Neural progenitor cell (in vitro differentiated cells): Measurements from ENCODE around the gene FASLG. TPM values are rescaled to one million over a fixed set of nuclear protein-coding genes. Genes with fewer than 3 reads are reported as not detected.

Source experiments
- DNase-seq: peaks from one replicate; pipeline ENCODE4 v3.0.0-alpha.2; 2016; ENCODE audit warnings: low spot score
- H2AFZ ChIP-seq: fragments of 200-600 bp; sonication (generic); replicated peaks from 2 replicates; pipeline ENCODE4 v1.6.1; 2016; ENCODE audit warnings: antibody characterized with exemption
- H3F3A ChIP-seq: fragments of 200-600 bp; sonication (generic); 2 replicates; pipeline ENCODE4 v1.6.1; 2016; ENCODE audit warnings: antibody characterized with exemption, low read depth
- H3K27ac ChIP-seq: fragments of 200-600 bp; sonication (generic); 2 replicates; pipeline ENCODE4 v1.5.1; 2016; ENCODE audit warnings: mild to moderate bottlenecking
- H3K27me3 ChIP-seq: fragments of 200-600 bp; sonication (generic); 2 replicates; pipeline ENCODE4 v1.6.1; 2016; ENCODE audit warnings: mild to moderate bottlenecking, moderate library complexity
- H3K36me3 ChIP-seq: fragments of 200-600 bp; sonication (generic); 2 replicates; pipeline ENCODE4 v1.5.1; 2016
- H3K4me1 ChIP-seq: fragments of 200-600 bp; sonication (generic); 2 replicates; pipeline ENCODE4 v1.6.1; 2016; ENCODE audit warnings: mixed run types
- H3K4me2 ChIP-seq: fragments of 200-600 bp; sonication (generic); 2 replicates; pipeline ENCODE4 v1.6.1; 2016
- H3K4me3 ChIP-seq: fragments of 200-600 bp; sonication (generic); 2 replicates; pipeline ENCODE4 v1.5.1; 2016
- H3K79me2 ChIP-seq: fragments of 200-600 bp; sonication (generic); 2 replicates; pipeline ENCODE4 v1.6.1; 2016; ENCODE audit warnings: low read depth
- H3K9ac ChIP-seq: fragments of 200-600 bp; sonication (generic); 2 replicates; pipeline ENCODE4 v1.6.1; 2016
- H3K9me3 ChIP-seq: fragments of 200-600 bp; sonication (generic); 2 replicates; pipeline ENCODE4 v1.5.1; 2016; ENCODE audit warnings: low read depth
- H4K20me1 ChIP-seq: fragments of 200-600 bp; sonication (generic); 2 replicates; pipeline ENCODE4 v1.6.1; 2016; ENCODE audit warnings: low read depth
- H3K27ac Mint-ChIP-seq: 3 replicates; pipeline ENCODE4 v1.8.0; 2021; ENCODE audit warnings: mixed read lengths
- H3K27me3 Mint-ChIP-seq: 2 replicates; pipeline ENCODE4 v1.8.0; 2022; ENCODE audit warnings: low read depth, mild to moderate bottlenecking, inconsistent platforms, moderate library complexity, mixed read lengths; ENCODE audit not compliant: insufficient read depth
- H3K36me3 Mint-ChIP-seq: 3 replicates; pipeline ENCODE4 v1.8.0; 2021; ENCODE audit warnings: mixed read lengths
- H3K4me1 Mint-ChIP-seq: 3 replicates; pipeline ENCODE4 v1.8.0; 2021; ENCODE audit warnings: mixed read lengths
- H3K4me3 Mint-ChIP-seq: 3 replicates; pipeline ENCODE4 v1.8.0; 2021; ENCODE audit warnings: mild to moderate bottlenecking, moderate library complexity, mixed read lengths
- H3K9me3 Mint-ChIP-seq: 3 replicates; pipeline ENCODE4 v1.8.0; 2020; ENCODE audit warnings: mixed read lengths
- CTCF ChIP-seq: fragments of 200-600 bp; sonication (generic); IDR thresholded peaks from 2 replicates; pipeline ENCODE4 v1.5.1; 2017; ENCODE audit warnings: antibody characterized with exemption, mild to moderate bottlenecking
- EZH2 ChIP-seq: fragments of 200-600 bp; sonication (generic); IDR thresholded peaks from 2 replicates; pipeline ENCODE4 v1.6.1; 2017; ENCODE audit warnings: antibody characterized with exemption, mild to moderate bottlenecking, moderate library complexity
- EZH2phosphoT487 ChIP-seq: fragments of 200-600 bp; sonication (generic); IDR thresholded peaks from 2 replicates; pipeline ENCODE4 v1.6.1; 2017; ENCODE audit warnings: antibody characterized with exemption
- total RNA-seq: library from RNA; depleted of rRNA; stranded (reverse); fragments of >200 nt; gene quantifications from 2 replicates; pipeline ENCODE4 v1.2.3, GENCODE V29; 2015; ENCODE audit warnings: low replicate concordance

Gene FASLG
- total RNA-seq, 1 donor from 2014 or later = not detected

DNA sequence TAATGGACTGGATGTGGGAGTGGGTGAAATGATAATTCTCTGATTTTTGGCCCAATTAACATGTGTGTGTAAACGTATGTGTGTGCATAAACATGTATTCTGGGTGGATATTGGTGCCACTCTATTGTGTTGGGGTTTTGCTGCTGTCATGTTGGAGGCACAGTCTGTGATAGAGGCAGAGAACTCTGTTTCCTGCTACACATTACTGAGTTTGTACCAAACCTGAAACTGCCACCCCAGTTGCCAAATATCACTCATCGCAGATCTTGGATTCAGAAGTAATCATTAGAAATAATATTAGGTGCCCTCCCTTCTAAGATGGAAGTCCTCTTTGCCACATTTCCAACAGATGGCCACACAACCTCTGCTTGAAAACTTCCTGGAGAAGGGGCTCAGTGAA, 13.8 kb downstream of the FASLG start:
- TF ChIP-seq EZH2phosphoT487 = no peak
- no peak for TF ChIP-seq CTCF
- no peak for TF ChIP-seq EZH2

DNA sequence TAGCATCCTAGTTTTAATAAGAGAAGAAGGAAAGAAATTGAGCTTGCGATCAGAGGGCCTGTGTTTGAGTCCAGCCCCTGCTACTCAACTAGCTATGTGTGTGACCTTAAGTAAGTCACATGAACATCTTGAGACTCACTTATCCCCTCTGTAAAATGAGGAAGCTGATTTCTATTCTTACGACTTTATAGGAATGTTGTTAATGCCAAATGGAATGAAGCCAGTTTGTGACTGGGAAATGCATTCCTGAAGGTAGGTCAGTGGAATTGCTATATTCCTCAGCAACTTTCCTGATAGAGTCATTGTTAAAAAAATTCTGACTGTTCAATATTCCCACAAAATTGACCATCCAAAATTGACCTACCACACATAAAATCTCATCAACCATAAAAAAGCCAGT, 14.9 kb downstream of the FASLG start:
- H3K9ac ChIP-seq = no peak overlapping the region
- no peaks in the 10 kb centered on the region for H3K27me3 Mint-ChIP-seq
- no peak overlapping the region for H3K27ac Mint-ChIP-seq
- H3K27ac ChIP-seq = no peak overlapping the region
- TF ChIP-seq EZH2 (no peak), EZH2phosphoT487 (no peak), CTCF (no peak)
- H3K79me2 ChIP-seq = no peaks in the 10 kb centered on the region
- H3K36me3 Mint-ChIP-seq = no peaks in the 10 kb centered on the region
- H3K9me3 Mint-ChIP-seq = no peaks in the 10 kb centered on the region
- H3K4me1 ChIP-seq = no peaks in the 10 kb centered on the region
- no peaks in the 10 kb centered on the region for H4K20me1 ChIP-seq
- no peaks in the 10 kb centered on the region for H3K36me3 ChIP-seq
- no peaks in the 10 kb centered on the region for H3K4me1 Mint-ChIP-seq
- no peak overlapping the region for H3K4me3 Mint-ChIP-seq
- H3K4me2 ChIP-seq = no peak overlapping the region
- no peaks in the 10 kb centered on the region for H3K9me3 ChIP-seq
- no peak overlapping the region for H3K4me3 ChIP-seq
- no peaks in the 10 kb centered on the region for H3F3A ChIP-seq
- no peak overlapping the region for H2AFZ ChIP-seq
- no peaks in the 10 kb centered on the region for H3K27me3 ChIP-seq
- DNase-seq = no peak

More for the DNA sequence above, 13.8 kb downstream of the FASLG start:
- Mint-ChIP-seq H3K4me1 (no peaks in the 10 kb centered on the region), H3K36me3 (no peaks in the 10 kb centered on the region), H3K4me3 (no peak overlapping the region), H3K27me3 (no peaks in the 10 kb centered on the region), H3K27ac (no peak overlapping the region), H3K9me3 (no peaks in the 10 kb centered on the region)
- H3K36me3 ChIP-seq = no peaks in the 10 kb centered on the region
- no peaks in the 10 kb centered on the region for H4K20me1 ChIP-seq
- no peak for DNase-seq
- no peaks in the 10 kb centered on the region for H3K79me2 ChIP-seq
- no peaks in the 10 kb centered on the region for H3K9me3 ChIP-seq
- H3K9ac ChIP-seq = no peak overlapping the region
- no peak overlapping the region for H3K4me3 ChIP-seq
- H3K4me2 ChIP-seq = no peak overlapping the region
- no peaks in the 10 kb centered on the region for H3K27me3 ChIP-seq
- no peaks in the 10 kb centered on the region for H3F3A ChIP-seq
- H3K27ac ChIP-seq = no peak overlapping the region
- no peaks in the 10 kb centered on the region for H3K4me1 ChIP-seq
- no peak overlapping the region for H2AFZ ChIP-seq

DNA sequence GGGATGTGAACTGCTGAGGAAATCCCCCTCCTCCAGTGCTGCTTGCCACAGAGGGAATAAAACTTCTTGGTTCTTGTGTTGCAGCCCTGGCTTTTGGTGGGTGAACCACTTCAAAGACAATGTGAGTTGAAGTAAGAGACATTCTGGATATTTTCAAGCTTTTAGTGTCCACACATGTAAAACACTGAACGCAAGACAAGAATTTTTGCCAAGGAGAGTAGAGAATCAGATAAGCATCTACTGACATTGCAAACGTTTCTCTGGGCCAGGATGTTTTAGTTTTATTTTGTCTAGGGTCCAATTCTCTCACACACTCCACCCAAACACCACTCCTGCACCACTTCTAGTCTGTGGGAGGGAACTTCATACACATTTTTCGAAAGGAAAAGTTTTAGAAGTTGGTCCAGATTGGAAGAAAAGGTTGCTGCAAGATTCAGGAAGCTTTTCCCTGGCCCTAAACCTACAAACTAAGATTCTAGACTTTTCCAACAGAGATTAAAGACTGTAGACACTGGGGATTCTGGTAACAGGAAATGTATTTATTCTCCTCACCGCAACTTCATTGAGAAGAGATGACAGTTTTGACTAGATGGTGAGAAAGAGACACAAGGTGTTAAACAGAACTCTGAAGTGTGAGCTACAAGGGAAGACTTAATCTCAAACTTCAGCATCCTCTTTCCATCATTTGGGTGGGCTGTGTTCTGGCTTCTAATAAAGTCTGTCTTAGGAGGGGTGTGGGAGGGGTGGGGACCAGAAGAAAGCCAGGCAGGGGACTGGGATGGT, 16.1 kb downstream of the FASLG start:
- Histone ChIP-seq H3K4me2 (no peak overlapping the region), H3K36me3 (no peaks in the 10 kb centered on the region), H4K20me1 (no peaks in the 10 kb centered on the region), H3K79me2 (no peaks in the 10 kb centered on the region), H3K9ac (no peak overlapping the region), H3K27ac (no peak overlapping the region), H3K27me3 (no peaks in the 10 kb centered on the region), H3K4me3 (no peak overlapping the region), H2AFZ (peak overlapping the region; percentile 64), H3K4me1 (no peaks in the 10 kb centered on the region), H3K9me3 (no peaks in the 10 kb centered on the region), H3F3A (no peaks in the 10 kb centered on the region)
- TF ChIP-seq EZH2 (no peak), EZH2phosphoT487 (no peak), CTCF (no peak)
- DNase-seq = no peak
- no peaks in the 10 kb centered on the region for H3K27me3 Mint-ChIP-seq
- H3K36me3 Mint-ChIP-seq = no peaks in the 10 kb centered on the region
- no peak overlapping the region for H3K27ac Mint-ChIP-seq
- no peak overlapping the region for H3K4me3 Mint-ChIP-seq
- H3K4me1 Mint-ChIP-seq = no peaks in the 10 kb centered on the region
- no peaks in the 10 kb centered on the region for H3K9me3 Mint-ChIP-seq
